DND-41 (cell line): ENCODE data around the gene JAZF1.

Experiments
- ATAC-seq: fragments of 200-7000 bp; cut with Tn5 transposase; 3 replicates; pipeline ENCODE4 v1.9.1; 2021; ENCODE audit warnings: low read depth; ENCODE audit not compliant: insufficient read depth
- DNase-seq: peaks from one replicate; pipeline ENCODE4 v3.0.0-alpha.2; 2020
- H2AFZ ChIP-seq: 2 replicates; pipeline ENCODE4 v1.6.0; 2012; ENCODE audit warnings: low read depth, low read length
- H3K27ac ChIP-seq: 2 replicates; pipeline ENCODE4 v1.5.1; 2012; ENCODE audit warnings: low read length, inconsistent platforms
- H3K27me3 ChIP-seq: fragments of 200-600 bp; sonication (generic); 2 replicates; pipeline ENCODE4 v1.6.0; 2012; ENCODE audit warnings: low read length, mild to moderate bottlenecking, inconsistent platforms; ENCODE audit not compliant: insufficient read depth, poor library complexity
- H3K36me3 ChIP-seq: 2 replicates; pipeline ENCODE4 v1.5.1; 2012; ENCODE audit warnings: low read length, inconsistent platforms; ENCODE audit not compliant: insufficient read depth
- H3K4me1 ChIP-seq: 2 replicates; pipeline ENCODE4 v1.5.1; 2012; ENCODE audit warnings: mild to moderate bottlenecking, low read length; ENCODE audit not compliant: insufficient read depth
- H3K4me2 ChIP-seq: 2 replicates; pipeline ENCODE4 v1.6.0; 2012; ENCODE audit warnings: mild to moderate bottlenecking, moderate library complexity, low read length, inconsistent platforms; ENCODE audit not compliant: insufficient read depth
- H3K4me3 ChIP-seq, 2 experiments: fragments of 200-600 bp in 1 of 2; shearing (Covaris generic) in 1 of 2; 2 replicates each; pipeline ENCODE4 v1.5.1; 2012 to 2016; ENCODE audit warnings: inconsistent platforms in 2 of 2, low read length in 2 of 2, mild to moderate bottlenecking in 2 of 2, low read depth in 1 of 2, moderate library complexity in 1 of 2
- H3K79me2 ChIP-seq: 2 replicates; pipeline ENCODE4 v1.6.0; 2012; ENCODE audit warnings: low read length, inconsistent platforms; ENCODE audit not compliant: insufficient read depth
- H3K9ac ChIP-seq: 2 replicates; pipeline ENCODE4 v1.6.0; 2012; ENCODE audit warnings: low read depth, mild to moderate bottlenecking, inconsistent platforms, low read length, moderate library complexity
- H3K9me3 ChIP-seq: 2 replicates; pipeline ENCODE4 v1.5.1; 2012; ENCODE audit warnings: low read length, moderate library complexity, mild to moderate bottlenecking, inconsistent platforms; ENCODE audit not compliant: insufficient read depth, severe bottlenecking
- H4K20me1 ChIP-seq: 2 replicates; pipeline ENCODE4 v1.6.0; 2012; ENCODE audit warnings: low read length; ENCODE audit not compliant: insufficient read depth
- CTCF ChIP-seq: IDR thresholded peaks from 2 replicates; pipeline ENCODE4 v1.5.1; 2012; ENCODE audit warnings: borderline replicate concordance, low read length, moderate library complexity, mild to moderate bottlenecking; ENCODE audit not compliant: poor library complexity, severe bottlenecking; ENCODE audit errors: extremely low read depth
- EZH2 ChIP-seq: IDR thresholded peaks from 3 replicates; pipeline ENCODE4 v1.6.1; 2012; ENCODE audit warnings: borderline replicate concordance, low read depth, mild to moderate bottlenecking, moderate library complexity, low read length, inconsistent platforms; ENCODE audit not compliant: severe bottlenecking

Gene JAZF1

GRCh38 chr7:27939893-27940292 lies 240.7 kb downstream of the JAZF1 start:
- Histone ChIP-seq H3K4me3 (no peak overlapping the region), H3K27me3 (no peaks in the 10 kb centered on the region), H3K4me1 (no peaks in the 10 kb centered on the region), H4K20me1 (no peaks in the 10 kb centered on the region), H3K4me2 (no peak overlapping the region), H3K79me2 (no peaks in the 10 kb centered on the region), H2AFZ (no peak overlapping the region), H3K36me3 (no peaks in the 10 kb centered on the region), H3K9me3 (no peaks in the 10 kb centered on the region), H3K9ac (no peak overlapping the region), H3K27ac (no peak overlapping the region)
- TF ChIP-seq EZH2 (no peak), CTCF (no peak)
- no peak for DNase-seq
- no peak for ATAC-seq

- H3K4me3 ChIP-seq = no peak overlapping the region
- no peaks in the 10 kb centered on the region for H3K27me3 ChIP-seq
- ATAC-seq = no peak
- H2AFZ ChIP-seq = no peak overlapping the region
- H3K4me1 ChIP-seq = peaks cover 5% of the 10 kb centered on the region; the same call in 1 of the 2 replicates
- no peak overlapping the region for H3K27ac ChIP-seq
- H3K79me2 ChIP-seq = no peaks in the 10 kb centered on the region
- no peak for TF ChIP-seq CTCF
- TF ChIP-seq EZH2 = no peak
- H3K9me3 ChIP-seq = no peaks in the 10 kb centered on the region
- no peak overlapping the region for H3K9ac ChIP-seq
- no peaks in the 10 kb centered on the region for H3K36me3 ChIP-seq
- H3K4me2 ChIP-seq = no peak overlapping the region
- no peaks in the 10 kb centered on the region for H4K20me1 ChIP-seq
- no peak for DNase-seq
Measured at GRCh38 chr7:27936768-27937102, 243.9 kb downstream of the JAZF1 start.

GRCh38 chr7:27936047-27936767 lies 244.4 kb downstream of the JAZF1 start:
- Histone ChIP-seq H3K4me1 (peaks cover 5% of the 10 kb centered on the region; the same call in 1 of the 2 replicates), H3K4me2 (no peak overlapping the region), H3K79me2 (no peaks in the 10 kb centered on the region), H3K9me3 (no peaks in the 10 kb centered on the region), H2AFZ (no peak overlapping the region), H3K36me3 (no peaks in the 10 kb centered on the region), H3K27me3 (no peaks in the 10 kb centered on the region), H3K27ac (no peak overlapping the region), H4K20me1 (no peaks in the 10 kb centered on the region), H3K9ac (no peak overlapping the region), H3K4me3 (no peak overlapping the region)
- DNase-seq = no peak
- TF ChIP-seq EZH2 (no peak), CTCF (no peak)
- no peak for ATAC-seq
